LNCAP (cell line): Measurements from ENCODE around the gene NDUFB10.

Experiments used
- CTCF ChIP-seq: fragments of 450-650 bp; IDR thresholded peaks from 2 replicates; pipeline ENCODE4 v1.5.1; 2017; ENCODE audit warnings: mild to moderate bottlenecking

Gene NDUFB10

DNA sequence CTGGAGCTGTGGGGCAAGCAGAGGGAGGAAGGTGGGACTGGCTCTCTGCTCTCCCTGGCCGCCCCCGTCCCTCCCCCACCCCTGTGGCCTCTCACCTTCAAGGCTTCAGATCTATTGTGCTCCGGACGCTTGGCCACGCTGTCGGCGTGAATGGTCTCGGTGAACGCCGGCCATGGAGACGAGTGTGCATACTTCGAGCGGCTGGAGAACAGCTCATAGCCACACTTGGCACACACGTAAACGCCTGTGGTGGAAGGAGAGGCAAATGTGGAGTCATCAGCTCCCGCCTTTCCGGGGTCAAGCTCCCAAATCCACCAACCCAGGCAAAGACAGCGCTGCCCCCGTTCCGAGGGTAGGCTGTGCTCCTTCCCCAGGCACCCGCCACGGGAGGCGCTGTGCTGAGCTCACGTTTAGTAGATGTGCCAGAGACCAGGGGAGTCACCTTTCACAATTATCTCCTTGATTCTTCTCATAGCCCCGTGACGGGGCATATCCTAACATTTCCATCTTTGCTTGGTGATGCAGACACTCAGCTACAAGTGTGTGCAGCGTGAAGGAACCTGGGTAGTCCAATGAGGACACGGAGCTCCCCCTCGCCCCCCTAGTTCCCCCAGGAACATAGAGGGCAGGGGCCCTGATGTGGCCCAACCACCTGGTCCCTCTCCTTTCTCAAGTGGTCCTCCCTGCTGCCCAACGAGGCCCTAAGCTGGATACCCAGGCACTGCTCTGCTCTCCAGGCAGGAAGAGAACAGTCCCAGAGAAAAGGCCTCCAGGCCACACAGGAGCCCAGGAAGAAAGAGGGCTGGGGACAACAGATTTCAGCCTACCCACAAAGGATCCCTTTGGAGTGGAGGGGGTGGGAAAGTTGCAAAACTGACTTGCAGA lies 17.9 kb upstream of the NDUFB10 start:
- TF ChIP-seq CTCF = no peak

DNA sequence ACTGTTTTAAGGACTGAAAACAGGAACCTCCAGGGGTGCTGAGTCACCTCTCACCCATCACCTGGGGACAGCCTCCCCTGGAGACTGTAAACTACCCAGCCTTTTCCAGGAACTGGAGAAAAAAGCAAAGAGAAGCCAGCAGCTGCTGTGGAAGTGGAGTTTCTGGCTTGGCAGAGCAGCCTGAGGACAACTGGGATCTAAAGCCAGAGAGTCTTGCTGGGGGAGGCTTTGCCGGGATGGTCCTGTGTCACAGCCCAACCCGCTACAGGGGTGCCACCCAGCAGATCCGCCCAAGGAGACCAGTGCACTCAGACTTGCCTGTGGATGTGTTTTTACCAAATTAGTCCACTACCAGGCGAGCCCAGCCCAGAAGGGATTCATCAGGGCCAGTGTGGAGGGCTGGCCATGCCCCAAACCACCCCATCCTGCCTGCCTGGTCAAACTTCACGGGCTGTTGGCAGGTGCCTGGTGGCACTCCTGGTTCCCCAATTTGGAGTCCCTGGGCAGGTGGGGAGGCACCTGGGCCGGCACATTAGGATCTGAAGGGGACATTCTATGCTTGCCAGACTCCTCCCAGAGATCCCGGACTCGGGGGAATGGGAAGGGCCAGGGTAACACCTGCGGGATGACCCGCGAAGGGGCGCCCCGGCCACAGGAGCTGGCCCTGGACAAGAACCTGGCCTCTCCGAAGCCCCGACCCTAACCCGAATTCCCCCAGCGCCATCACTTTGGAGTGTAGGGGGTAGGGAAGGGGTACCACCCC lies 17.1 kb upstream of the NDUFB10 start:
- TF ChIP-seq CTCF = no peak

DNA sequence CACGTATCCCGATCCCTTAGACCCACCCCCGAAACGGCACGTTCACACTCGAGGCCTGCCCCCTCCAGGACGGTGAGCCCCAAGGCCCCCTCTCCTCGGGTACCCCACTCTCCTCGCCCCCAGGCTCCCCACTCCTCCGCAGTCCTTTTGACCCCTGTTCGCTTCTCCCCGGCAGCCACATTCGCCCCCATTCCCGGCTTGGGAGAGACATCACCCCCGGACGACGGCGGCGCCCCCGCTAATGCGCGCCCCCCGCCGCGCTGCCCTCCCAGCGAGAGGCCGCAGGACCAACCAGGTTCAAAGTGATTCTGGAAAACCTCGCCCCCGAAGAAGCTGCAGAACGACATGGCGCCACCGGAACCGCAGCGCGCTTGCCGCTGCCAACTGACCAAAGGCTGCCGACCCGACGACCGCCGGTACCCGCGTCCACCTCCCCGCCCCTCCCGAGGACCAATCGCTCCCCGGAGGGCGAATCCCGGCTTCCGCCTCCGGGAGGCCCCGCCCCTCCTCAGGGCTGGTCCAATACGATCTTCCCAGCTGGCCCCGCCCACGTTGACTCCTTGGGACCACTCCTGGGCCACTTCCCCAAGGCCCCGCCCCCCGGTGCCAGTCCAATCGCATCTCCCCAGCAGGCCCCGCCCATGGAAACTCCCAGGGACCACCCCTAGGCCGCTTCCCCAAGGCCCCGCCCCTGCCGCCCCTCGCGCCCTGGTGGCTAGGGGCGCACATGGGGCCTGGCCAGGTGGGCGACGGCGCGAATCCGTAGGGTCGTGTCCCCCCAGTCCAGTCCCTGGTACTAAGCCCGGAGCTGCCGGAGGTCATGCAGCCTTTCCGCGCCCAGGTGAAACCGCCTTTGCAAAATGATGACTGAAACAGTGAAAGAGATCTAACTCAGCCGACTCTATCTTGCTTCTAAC lies 16.3 kb upstream of the NDUFB10 start, which contains the start of gene MSRB1:
MSRB1 (minus strand) TSS at position 390 of the 917 bp plus-strand sequence; CDS start at position 347, 43 bp downstream.
- TF ChIP-seq CTCF = no peak

GRCh38 chr16:1944612-1945199 lies 14.6 kb upstream of the NDUFB10 start:
- TF ChIP-seq CTCF = no peak

DNA sequence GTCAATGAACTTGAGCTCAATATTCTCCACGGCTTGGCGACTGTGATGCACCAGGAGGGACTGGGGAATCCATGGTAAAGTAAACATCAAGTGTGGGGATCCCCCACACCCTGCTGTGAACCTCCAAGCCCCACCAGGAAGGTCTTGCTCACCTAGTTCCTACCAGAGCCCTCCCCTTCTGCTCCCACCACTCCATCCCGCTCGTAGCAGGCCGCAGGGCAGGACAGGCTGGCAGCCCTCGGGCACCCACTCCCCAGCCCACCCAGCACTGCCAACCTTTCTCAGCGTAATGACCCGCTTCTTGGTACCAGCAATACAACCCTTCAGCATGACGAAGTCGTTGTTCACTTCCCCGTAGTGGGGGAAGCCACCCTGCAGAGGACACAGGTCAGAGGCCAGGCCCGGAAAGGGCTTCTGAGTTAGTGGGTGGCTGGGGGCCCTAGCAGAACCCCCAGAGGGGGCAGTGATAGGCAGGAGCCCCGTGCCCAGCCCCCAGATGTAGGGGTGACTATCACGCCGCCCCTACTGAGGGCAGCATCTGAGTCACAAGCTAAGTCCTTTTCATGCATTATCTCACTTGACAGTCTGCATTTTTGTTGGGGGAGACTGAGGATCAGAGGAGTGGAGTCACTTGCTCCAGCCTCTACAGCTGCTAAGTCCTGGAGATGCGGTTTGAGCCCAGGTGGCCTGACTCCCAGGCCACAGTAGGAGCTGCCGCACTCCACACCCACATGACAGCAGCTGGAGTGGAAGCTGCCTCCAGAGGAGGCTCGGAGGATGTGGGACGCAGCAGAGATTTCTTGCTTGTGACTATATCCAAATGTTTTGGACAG lies 13.6 kb upstream of the NDUFB10 start:
- no peak for TF ChIP-seq CTCF

DNA sequence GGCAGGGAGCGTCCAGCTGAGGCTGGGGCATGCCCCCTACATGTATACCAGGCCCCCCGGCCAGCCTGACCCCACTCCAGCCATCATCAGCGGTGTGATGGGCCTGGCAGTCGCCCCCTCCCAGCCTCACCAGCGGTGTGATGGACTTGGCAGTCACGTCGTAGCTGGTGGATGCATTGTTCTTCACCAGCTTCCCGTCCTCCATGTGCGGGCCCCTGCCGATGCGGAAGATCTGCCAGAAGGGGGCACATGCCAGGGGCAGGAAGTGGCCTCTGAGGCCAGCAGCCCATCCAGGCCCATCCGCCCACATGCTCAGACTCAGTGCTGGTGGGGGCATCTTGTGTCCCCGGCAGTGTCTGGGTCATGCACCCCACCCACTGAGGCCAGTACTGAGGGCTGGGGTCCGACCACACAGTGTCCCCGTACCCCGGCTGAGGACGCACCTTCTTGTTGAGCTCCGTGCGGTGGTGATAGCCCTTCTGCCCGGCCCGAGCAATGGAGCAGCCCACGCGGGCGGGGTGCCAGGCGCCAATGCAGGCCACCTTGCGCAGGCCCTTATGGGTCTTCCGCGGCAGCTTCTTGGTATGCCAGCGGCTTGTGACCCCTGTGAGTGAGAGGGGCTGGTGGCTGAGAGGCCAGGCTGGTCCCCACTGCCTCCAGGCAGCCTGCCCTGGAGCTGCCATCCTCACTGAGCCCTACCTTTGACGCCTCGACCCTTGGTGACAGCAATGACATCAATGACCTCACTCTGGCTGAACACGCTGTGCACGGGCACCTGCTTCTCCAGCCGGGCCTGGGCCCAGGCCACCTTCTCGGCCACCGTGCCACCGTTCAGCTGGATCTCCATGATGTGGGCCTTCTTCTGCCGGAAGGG lies 12.6 kb upstream of the NDUFB10 start:
- no peak for TF ChIP-seq CTCF
